MG63 (cell line): ENCODE measurements around the gene PEPD. TPM values are rescaled to one million over a fixed set of nuclear protein-coding genes. Genes with fewer than 3 reads are reported as not detected.

Source experiments
- DNase-seq: peaks from one replicate; pipeline ENCODE4 v3.0.0-alpha.2; 2020
- H3K27me3 ChIP-seq: fragments of 250-450 bp; sonication (Bioruptor Pico); 2 replicates; pipeline ENCODE4 v1.5.1; 2020; ENCODE audit warnings: mild to moderate bottlenecking, moderate library complexity
- H3K36me3 ChIP-seq: fragments of 250-450 bp; sonication (Bioruptor Pico); 2 replicates; pipeline ENCODE4 v1.5.1; 2020; ENCODE audit warnings: mild to moderate bottlenecking, moderate library complexity
- H3K4me3 ChIP-seq: fragments of 250-450 bp; sonication (Bioruptor Pico); 2 replicates; pipeline ENCODE4 v1.5.1; 2020; ENCODE audit warnings: mild to moderate bottlenecking, moderate library complexity
- H3K9me3 ChIP-seq: fragments of 250-450 bp; sonication (Bioruptor Pico); 2 replicates; pipeline ENCODE4 v1.5.1; 2020; ENCODE audit warnings: mild to moderate bottlenecking, moderate library complexity
- total RNA-seq: library from RNA; depleted of rRNA; stranded (reverse); fragments of >200 nt; shearing (Covaris generic); gene quantifications from 2 replicates; pipeline ENCODE4 v1.2.3, GENCODE V29; 2014; ENCODE audit warnings: low replicate concordance

PEPD gene
- total RNA-seq, 1 experiment from 2014 or later = 79.3 TPM

GRCh38 chr19:33520844-33521479, 629 bp downstream of the PEPD start:
- no peak for DNase-seq
- no peaks in the 10 kb centered on the region for H3K27me3 ChIP-seq
- no peaks in the 10 kb centered on the region for H3K36me3 ChIP-seq

GRCh38 chr19:33520048-33520643, 1.4 kb downstream of the PEPD start:
- DNase-seq = no peak
- Histone ChIP-seq H3K27me3 (no peaks in the 10 kb centered on the region), H3K36me3 (no peaks in the 10 kb centered on the region), H3K9me3 (no peaks in the 10 kb centered on the region), H3K4me3 (no peak overlapping the region)

More at GRCh38 chr19:33520844-33521479, 629 bp downstream of the PEPD start:
- H3K4me3 ChIP-seq = peak overlapping the region; percentile 99
- H3K9me3 ChIP-seq = no peaks in the 10 kb centered on the region

- Histone ChIP-seq H3K4me3 (no peak overlapping the region), H3K27me3 (no peaks in the 10 kb centered on the region), H3K36me3 (no peaks in the 10 kb centered on the region), H3K9me3 (no peaks in the 10 kb centered on the region)
- no peak for DNase-seq
Observed at GRCh38 chr19:33519416-33519815, 2.2 kb downstream of the PEPD start.

GRCh38 chr19:33518541-33518940, 3.0 kb downstream of the PEPD start:
- Histone ChIP-seq H3K9me3 (no peaks in the 10 kb centered on the region), H3K27me3 (no peaks in the 10 kb centered on the region), H3K4me3 (no peak overlapping the region), H3K36me3 (no peaks in the 10 kb centered on the region)
- no peak for DNase-seq

- H3K36me3 ChIP-seq = no peaks in the 10 kb centered on the region
- no peaks in the 10 kb centered on the region for H3K9me3 ChIP-seq
- no peak for DNase-seq
- no peak overlapping the region for H3K4me3 ChIP-seq
- H3K27me3 ChIP-seq = no peaks in the 10 kb centered on the region
Observed at GRCh38 chr19:33517922-33518321, 3.7 kb downstream of the PEPD start.

GRCh38 chr19:33515921-33516320, 5.7 kb downstream of the PEPD start:
- Histone ChIP-seq H3K36me3 (no peaks in the 10 kb centered on the region), H3K9me3 (no peaks in the 10 kb centered on the region), H3K27me3 (no peaks in the 10 kb centered on the region), H3K4me3 (no peak overlapping the region)
- no peak for DNase-seq

GRCh38 chr19:33514885-33515551, 6.6 kb downstream of the PEPD start:
- Histone ChIP-seq H3K4me3 (no peak overlapping the region), H3K27me3 (no peaks in the 10 kb centered on the region), H3K9me3 (no peaks in the 10 kb centered on the region), H3K36me3 (no peaks in the 10 kb centered on the region)
- no peak for DNase-seq

- H3K4me3 ChIP-seq = no peak overlapping the region
- H3K9me3 ChIP-seq = no peaks in the 10 kb centered on the region
- H3K36me3 ChIP-seq = no peaks in the 10 kb centered on the region
- no peaks in the 10 kb centered on the region for H3K27me3 ChIP-seq
- no peak for DNase-seq
Observed at GRCh38 chr19:33513424-33513823, 8.2 kb downstream of the PEPD start.

- Histone ChIP-seq H3K36me3 (no peaks in the 10 kb centered on the region), H3K4me3 (no peak overlapping the region), H3K9me3 (no peaks in the 10 kb centered on the region), H3K27me3 (no peaks in the 10 kb centered on the region)
- no peak for DNase-seq
Observed at GRCh38 chr19:33512580-33513137, 8.9 kb downstream of the PEPD start.

GRCh38 chr19:33512021-33512420, 9.6 kb downstream of the PEPD start:
- no peaks in the 10 kb centered on the region for H3K36me3 ChIP-seq
- no peak for DNase-seq

GRCh38 chr19:33511346-33511745, 10.2 kb downstream of the PEPD start:
- no peak for DNase-seq
- H3K9me3 ChIP-seq = no peaks in the 10 kb centered on the region
- no peaks in the 10 kb centered on the region for H3K27me3 ChIP-seq
- H3K36me3 ChIP-seq = no peaks in the 10 kb centered on the region
- no peak overlapping the region for H3K4me3 ChIP-seq

More at GRCh38 chr19:33512021-33512420, 9.6 kb downstream of the PEPD start:
- Histone ChIP-seq H3K4me3 (no peak overlapping the region), H3K27me3 (no peaks in the 10 kb centered on the region), H3K9me3 (no peaks in the 10 kb centered on the region)

- no peaks in the 10 kb centered on the region for H3K9me3 ChIP-seq
- H3K36me3 ChIP-seq = no peaks in the 10 kb centered on the region
- no peaks in the 10 kb centered on the region for H3K27me3 ChIP-seq
- DNase-seq = no peak
- no peak overlapping the region for H3K4me3 ChIP-seq
Observed at GRCh38 chr19:33510462-33511194, 11.0 kb downstream of the PEPD start.

GRCh38 chr19:33509774-33510173, 11.8 kb downstream of the PEPD start:
- H3K9me3 ChIP-seq = no peaks in the 10 kb centered on the region
- no peaks in the 10 kb centered on the region for H3K36me3 ChIP-seq
- no peak for DNase-seq
- H3K4me3 ChIP-seq = no peak overlapping the region
- H3K27me3 ChIP-seq = no peaks in the 10 kb centered on the region

GRCh38 chr19:33508941-33509614, 12.5 kb downstream of the PEPD start:
- DNase-seq = no peak
- Histone ChIP-seq H3K4me3 (no peak overlapping the region), H3K27me3 (no peaks in the 10 kb centered on the region), H3K9me3 (no peaks in the 10 kb centered on the region), H3K36me3 (no peaks in the 10 kb centered on the region)

GRCh38 chr19:33508431-33508830, 13.2 kb downstream of the PEPD start:
- Histone ChIP-seq H3K36me3 (no peaks in the 10 kb centered on the region), H3K27me3 (no peaks in the 10 kb centered on the region), H3K4me3 (no peak overlapping the region), H3K9me3 (no peaks in the 10 kb centered on the region)
- no peak for DNase-seq

GRCh38 chr19:33508009-33508408, 13.6 kb downstream of the PEPD start:
- no peaks in the 10 kb centered on the region for H3K27me3 ChIP-seq
- no peaks in the 10 kb centered on the region for H3K9me3 ChIP-seq
- DNase-seq = no peak
- H3K36me3 ChIP-seq = no peaks in the 10 kb centered on the region
- no peak overlapping the region for H3K4me3 ChIP-seq
